ENCODE data around the gene PXK. TPM values are rescaled to one million over a fixed set of nuclear protein-coding genes. Genes with fewer than 3 reads are reported as not detected.

The PXK gene
- total and polyA plus RNA-seq, 12 donors = 5.6 to 40.5 (median 25.3) TPM

GRCh38 chr3:58469096-58469495, 136.4 kb downstream of the PXK start:
- DNase-seq = no peak
- Histone ChIP-seq H3K27ac (no peak overlapping the region), H3K4me3 (no peak overlapping the region), H3K27me3 (no peaks in the 10 kb centered on the region), H3K9me3 (replicated peaks in 1 of 3) (no peaks in the 10 kb centered on the region), H3K36me3 (replicated peaks in 1 of 2) (no peaks in the 10 kb centered on the region), H3K4me1 (replicated peaks in 1 of 2) (peaks cover 11 to 17% of the 10 kb centered on the region in 2 donors)
- TF ChIP-seq POLR2A (IDR thresholded peaks at IDR 0.05) (no peak), CTCF (IDR thresholded peaks at IDR 0.05) (no peak)
- 62 to 88% (median 84%) methylated on average over 4 of the region's 4 CpGs for WGBS, 4 donors
- intact Hi-C loops (cut with DNase I) = loop anchor here (10.0 kb wide), 1 partner anchor 66 kb away; the partner anchor contains the start of gene ACOX2 (in 2 of the 2)

- H3K4me3 ChIP-seq = no peak overlapping the region
- WGBS, 4 donors = 92 to 96% (median 96%) methylated on average over 12 of the region's 12 CpGs
- no peaks in the 10 kb centered on the region for H3K27me3 ChIP-seq
- H3K4me1 ChIP-seq (replicated peaks in 1 of 2) = peaks cover 11 to 17% of the 10 kb centered on the region in 2 donors
- intact Hi-C loops (cut with DNase I) = no loop called here
- DNase-seq = no peak
- TF ChIP-seq POLR2A (IDR thresholded peaks at IDR 0.05) (no peak), CTCF (IDR thresholded peaks at IDR 0.05) (no peak)
- H3K27ac ChIP-seq = peak overlapping the region in 2 of 5 donors; percentile 54 to 64
- H3K9me3 ChIP-seq (replicated peaks in 1 of 3) = no peaks in the 10 kb centered on the region
- H3K36me3 ChIP-seq (replicated peaks in 1 of 2) = no peaks in the 10 kb centered on the region
Observed at GRCh38 chr3:58470363-58471024, 137.8 kb downstream of the PXK start.

GRCh38 chr3:58471025-58471887, 138.6 kb downstream of the PXK start:
- DNase-seq = peak in 6 of 7 donors; percentile 26 to 67 (median 44)
- Histone ChIP-seq H3K4me1 (replicated peaks in 1 of 2) (peaks cover 11 to 17% of the 10 kb centered on the region in 2 donors), H3K4me3 (no peak overlapping the region), H3K9me3 (replicated peaks in 1 of 3) (no peaks in the 10 kb centered on the region), H3K27me3 (no peaks in the 10 kb centered on the region), H3K27ac (peak overlapping the region in 3 of 5 donors; percentile 40 to 64 (median 54)), H3K36me3 (replicated peaks in 1 of 2) (no peaks in the 10 kb centered on the region)
- TF ChIP-seq POLR2A (IDR thresholded peaks at IDR 0.05) (no peak), CTCF (IDR thresholded peaks at IDR 0.05) (no peak)
- 51 to 59% (median 55%) methylated on average over 10 of the region's 10 CpGs for WGBS, 4 donors
- intact Hi-C loops (cut with DNase I) = no loop called here

- H3K4me3 ChIP-seq = no peak overlapping the region
- H3K9me3 ChIP-seq (replicated peaks in 1 of 3) = no peaks in the 10 kb centered on the region
- H3K36me3 ChIP-seq (replicated peaks in 1 of 2) = no peaks in the 10 kb centered on the region
- TF ChIP-seq POLR2A (IDR thresholded peaks at IDR 0.05) (no peak), CTCF (IDR thresholded peaks at IDR 0.05) (no peak)
- H3K27me3 ChIP-seq = no peaks in the 10 kb centered on the region
- 92 to 100% (median 95%) methylated on average over 1 of the region's 1 CpG for WGBS, 4 donors
- no peak overlapping the region for H3K27ac ChIP-seq
- intact Hi-C loops (cut with DNase I) = no loop called here
- no peak for DNase-seq
- H3K4me1 ChIP-seq (replicated peaks in 1 of 2) = peaks cover 11 to 17% of the 10 kb centered on the region in 2 donors
Observed at GRCh38 chr3:58473275-58473674, 140.6 kb downstream of the PXK start.
